ENCODE results near the gene SUPT6H. TPM values are rescaled to one million over a fixed set of nuclear protein-coding genes. Genes with fewer than 3 reads are reported as not detected.

SUPT6H gene
- total and polyA plus RNA-seq, 2 of the 4 experiments (the other 2 are of a cell fraction), result 41.4 to 44.8 TPM

- peak overlapping the region; percentile 87; the same call in 1 of the 2 replicates for H3K4me2 ChIP-seq (ENCODE audit: low read depth, low read length)
- no peak overlapping the region for H3K4me3 ChIP-seq (ENCODE audit: insufficient read depth, low read depth, low read length)
- peak overlapping the region; percentile 13 for H2BK5ac ChIP-seq (ENCODE audit: low read depth, low read length, poor library complexity, severe bottlenecking)
- H3K79me1 ChIP-seq (ENCODE audit: low read depth in 1 of 2, low read length in 2 of 2), result peaks cover 15 to 70% of the 10 kb centered on the region in 2 experiments
- H2BK20ac ChIP-seq (ENCODE audit: low read depth, low read length), result no peak overlapping the region
- no peak overlapping the region for H2BK15ac ChIP-seq (ENCODE audit: low read depth, low read length)
- WGBS, 2 experiments (ENCODE audit: extremely low coverage in 2 of 2, insufficient read length in 1 of 2), result no CpG with 5 or more reads among the region's 5 CpGs
- H3K36me3 ChIP-seq (ENCODE audit: control insufficient read depth, insufficient read depth, low read length), result peaks cover 49% of the 10 kb centered on the region
- peak overlapping the region; percentile 27; the same call in 1 of the 2 replicates for H3K4ac ChIP-seq (ENCODE audit: low read depth, low read length)
- H2BK120ac ChIP-seq (ENCODE audit: low read depth, low read length), result no peak overlapping the region
- peak overlapping the region; percentile 99 for H2AK9ac ChIP-seq (replicated peaks; ENCODE audit: low read depth, low read length, poor library complexity)
- H2AFZ ChIP-seq (replicated peaks; ENCODE audit: low read length, poor library complexity), result no peak overlapping the region
- ChIA-PET POLR2A (ENCODE audit: unreplicated experiment) (interaction anchor here (0.6 to 1.1 kb wide), 2 partner anchors 20 to 1995 kb away, joined by 3 read pairs; no protein-coding TSS in a partner anchor), CTCF (interaction anchor here (1.1 to 5.4 kb wide), 2 partner anchors 17 to 19 kb away, joined by 3 to 60 read pairs; partner anchors contain the start of genes NEK8 and TLCD1)
- no peak overlapping the region for H3K56ac ChIP-seq (ENCODE audit: extremely low read depth, insufficient read depth, low read length)
- in situ Hi-C loops (cut with MboI; ENCODE audit: low sequenced_read_pairs) (no loop called here), dilution Hi-C loops (cut with HindIII; ENCODE audit: low sequenced_read_pairs, unreplicated experiment) (no loop called here), intact Hi-C loops (cut with micrococcal nuclease) (no loop called here)
- H3K23ac ChIP-seq (ENCODE audit: low read depth, low read length), result no peak overlapping the region
- peaks cover 13% of the 10 kb centered on the region; the same call in 1 of the 2 replicates for H3K9me1 ChIP-seq (ENCODE audit: insufficient read depth, low read length)
- H2AK5ac ChIP-seq (ENCODE audit: low read depth, low read length), result peak overlapping the region; percentile 27; the same call in 1 of the 2 replicates
- peaks cover 73% of the 10 kb centered on the region for H4K20me1 ChIP-seq (ENCODE audit: insufficient read depth, low read length)
- no peak overlapping the region for H4K91ac ChIP-seq (ENCODE audit: insufficient read depth, low read depth, low read length)
- no peak overlapping the region for H4K5ac ChIP-seq (ENCODE audit: low read depth, low read length)
- H3K9ac ChIP-seq (ENCODE audit: low read depth, low read length), result 0 out of 2 replicates have a peak overlapping the region, but pooled peaks have one; percentile 0
- H3K14ac ChIP-seq (replicated peaks; ENCODE audit: low read depth, low read length), result no peak overlapping the region
- peaks cover 16% of the 10 kb centered on the region for H3K4me1 ChIP-seq (ENCODE audit: control insufficient read depth, insufficient read depth, low read length)
- ATAC-seq (ENCODE audit: low read depth) (no peak), DNase-seq (no peak)
- 0 out of 2 replicates have a peak, but pooled peaks have one; percentile 1 for TF ChIP-seq POLR2A (IDR thresholded peaks at IDR 0.05; ENCODE audit: low read depth, low read length)
- TF ChIP-seq, protein P1, sequence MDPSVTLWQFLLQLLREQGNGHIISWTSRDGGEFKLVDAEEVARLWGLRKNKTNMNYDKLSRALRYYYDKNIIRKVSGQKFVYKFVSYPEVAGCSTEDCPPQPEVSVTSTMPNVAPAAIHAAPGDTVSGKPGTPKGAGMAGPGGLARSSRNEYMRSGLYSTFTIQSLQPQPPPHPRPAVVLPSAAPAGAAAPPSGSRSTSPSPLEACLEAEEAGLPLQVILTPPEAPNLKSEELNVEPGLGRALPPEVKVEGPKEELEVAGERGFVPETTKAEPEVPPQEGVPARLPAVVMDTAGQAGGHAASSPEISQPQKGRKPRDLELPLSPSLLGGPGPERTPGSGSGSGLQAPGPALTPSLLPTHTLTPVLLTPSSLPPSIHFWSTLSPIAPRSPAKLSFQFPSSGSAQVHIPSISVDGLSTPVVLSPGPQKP (IDR thresholded peaks at IDR 0.05; ENCODE audit: borderline replicate concordance, low read depth, low read length), result no peak
- no peak overlapping the region for H3K27ac ChIP-seq (ENCODE audit: insufficient read depth, low read length)
- no TSS peak for BruUV-seq (replicated peaks)
- no peaks in the 10 kb centered on the region for H3K9me3 ChIP-seq (ENCODE audit: control insufficient read depth, insufficient read depth, low read length)
- H3K18ac ChIP-seq (ENCODE audit: low read depth, low read length), result no peak overlapping the region
- no peaks in the 10 kb centered on the region for H3K27me3 ChIP-seq (ENCODE audit: control insufficient read depth, insufficient read depth, low read length)
- H4K8ac ChIP-seq (ENCODE audit: low read depth in 2 of 2, low read length in 2 of 2), result no peak overlapping the region
Measured at GRCh38 chr17:28746611-28747050, 84.6 kb downstream of the SUPT6H start.

All from IMR-90 (cell line).